Right lobe of liver (tissue), 4 donors: ENCODE data around the gene HES2.
"Not testable (repeated sequence)": the region's sequence is repeated elsewhere in the genome, so short reads cannot be mapped to it uniquely, and the experiment has no call there.

ENCODE experiments used
- CTCF ChIP-seq, 4 donors: fragments of 200-600 bp in 3 of 4; fragments of 450-650 bp in 1 of 4; IDR thresholded peaks; one replicate each; pipeline versions ENCODE4 v1.5.1 to v1.8.0; 2016 to 2022; ENCODE audit warnings: antibody characterized with exemption in 4 of 4, mild to moderate bottlenecking in 2 of 4
- POLR2A ChIP-seq: fragments of 450-650 bp; IDR thresholded peaks from one replicate; pipeline ENCODE4 v1.6.1; 2017; ENCODE audit warnings: antibody characterized with exemption, mild to moderate bottlenecking
- donor health status: DM: no; HTN: no; CAD: no.
- donor health status: DM: no; HTN: no; CAD: no.
- donor health status: DM: no; HTN: yes; CAD: no.

- not testable (repeated sequence) for TF ChIP-seq CTCF (IDR thresholded peaks at IDR 0.05); POLR2A
These were observed 12.2 kb upstream of the HES2 start for GRCh38 chr1:6431645-6432579.
